Hepatocyte (in vitro differentiated cells): ENCODE results near the gene IDH3A.

Experiments
- CTCF ChIP-seq: fragments of 200-600 bp; sonication (generic); IDR thresholded peaks from 2 replicates; pipeline ENCODE4 v1.5.1; 2016; ENCODE audit warnings: antibody characterized with exemption, mild to moderate bottlenecking; ENCODE audit not compliant: poor library complexity
- EZH2 ChIP-seq: fragments of 200-600 bp; sonication (generic); IDR thresholded peaks from 2 replicates; pipeline ENCODE4 v1.6.1; 2016; ENCODE audit warnings: antibody characterized with exemption, mild to moderate bottlenecking, borderline replicate concordance
- EZH2phosphoT487 ChIP-seq: fragments of 200-600 bp; sonication (generic); IDR thresholded peaks from one replicate; pipeline ENCODE4 v1.6.1; 2018; ENCODE audit warnings: antibody characterized with exemption, mild to moderate bottlenecking, low read depth, moderate library complexity; ENCODE audit not compliant: unreplicated experiment, severe bottlenecking

GRCh38 chr15:78212008-78212407 is 62.8 kb downstream of the IDH3A start:
- TF ChIP-seq CTCF (no peak), EZH2 (no peak), EZH2phosphoT487 (no peak)
